HG03432 (cell line): Measurements from ENCODE around the gene ZCCHC9.
A peak's percentile ranks its signal among the peaks of the same experiment; 100 is the strongest.
"Not testable (repeated sequence)": the region's sequence is repeated elsewhere in the genome, so short reads cannot be mapped to it uniquely, and the experiment has no call there.

ENCODE experiments used
- ATAC-seq: cut with Tn5 transposase; IDR thresholded peaks from one replicate; pipeline ENCODE4 v1.9.1; 2021; ENCODE audit warnings: mild to moderate bottlenecking, moderate library complexity; ENCODE audit not compliant: unreplicated experiment

The ZCCHC9 gene

DNA sequence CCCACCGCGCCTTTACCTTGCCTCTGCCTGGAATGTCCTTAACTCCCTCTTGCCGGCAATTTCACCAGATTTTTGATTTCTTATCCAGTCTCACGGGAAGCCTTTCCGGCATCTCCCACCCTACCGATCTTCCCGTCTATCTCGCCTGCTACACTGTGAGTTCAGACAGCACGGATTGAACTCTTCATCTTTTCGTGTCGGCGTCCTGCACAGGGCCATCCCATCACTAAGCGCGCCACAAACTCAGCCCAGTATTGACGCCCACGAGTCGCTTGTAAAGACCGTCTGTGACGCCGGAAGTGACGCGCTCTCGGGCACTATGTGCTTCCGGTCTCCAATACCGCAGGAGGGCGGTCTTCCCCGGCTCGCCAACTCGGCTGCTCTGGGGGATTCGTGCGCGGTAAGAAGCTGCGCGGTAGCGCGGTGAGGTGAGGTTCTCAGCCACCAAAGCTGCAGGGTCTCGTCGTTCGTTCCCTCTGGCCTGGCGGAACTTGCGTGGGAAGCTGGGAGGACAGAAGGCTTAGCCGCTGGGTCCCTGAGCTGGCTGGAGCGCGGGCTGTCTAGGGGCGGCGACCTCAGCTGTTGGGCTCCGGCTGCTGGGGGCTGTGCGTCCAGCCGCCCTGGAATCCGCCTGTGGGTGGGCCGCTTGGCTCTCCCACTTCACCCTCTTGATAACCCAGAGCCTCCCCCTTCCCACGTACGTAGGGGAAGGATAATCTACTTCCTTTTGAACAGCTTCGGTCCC, at the start of gene ZCCHC9:
TSS of gene ZCCHC9 (plus strand) at position 317 of the 745 bp plus-strand sequence. CDS start 3,171 bp downstream, outside the sequence.
- peak; percentile 97 for ATAC-seq

DNA sequence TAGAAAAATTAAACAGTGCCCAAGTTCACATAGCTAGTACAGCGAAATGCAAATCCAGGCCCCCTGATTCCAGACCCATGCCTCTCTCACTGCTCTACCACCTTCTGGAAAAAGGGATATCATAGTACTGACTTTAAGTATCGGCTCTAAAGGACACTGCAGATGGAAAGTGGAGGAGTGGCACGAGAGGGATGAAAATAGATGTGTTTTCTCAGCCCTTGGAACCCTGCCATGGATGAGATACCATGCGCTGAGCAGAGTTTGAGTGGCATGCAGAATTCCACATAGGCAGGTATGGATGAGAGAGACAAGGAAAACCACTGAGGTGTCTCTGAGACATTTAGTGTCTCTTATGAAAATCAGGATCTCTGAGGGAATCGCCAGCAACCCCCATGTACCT, 49.5 kb upstream of the ZCCHC9 start:
- no peak for ATAC-seq

- no peak for ATAC-seq
Measured at GRCh38 chr5:81252904-81253303, 48.5 kb upstream of the ZCCHC9 start.

DNA sequence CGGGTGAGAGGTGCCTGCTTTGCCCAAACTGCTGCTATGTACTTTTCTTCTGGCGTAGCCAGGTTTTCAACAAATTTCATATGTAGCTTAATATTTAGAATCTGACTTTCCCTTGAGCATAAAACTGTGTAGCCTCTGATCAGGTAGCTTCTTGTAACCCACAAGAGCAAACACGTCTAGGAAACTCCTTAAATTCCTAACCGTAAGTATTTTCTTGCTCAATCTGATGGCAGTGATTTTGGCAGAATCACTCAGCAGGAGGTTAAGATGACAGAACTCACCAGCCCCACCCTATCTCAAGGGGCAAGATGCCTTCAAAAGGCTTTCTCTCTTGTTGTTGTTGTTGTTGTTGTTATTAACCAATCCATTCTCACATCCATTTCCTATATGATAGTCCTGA, 47.5 kb upstream of the ZCCHC9 start:
- no peak for ATAC-seq

- no peak for ATAC-seq
Measured at GRCh38 chr5:81254886-81255559, 46.4 kb upstream of the ZCCHC9 start.

DNA sequence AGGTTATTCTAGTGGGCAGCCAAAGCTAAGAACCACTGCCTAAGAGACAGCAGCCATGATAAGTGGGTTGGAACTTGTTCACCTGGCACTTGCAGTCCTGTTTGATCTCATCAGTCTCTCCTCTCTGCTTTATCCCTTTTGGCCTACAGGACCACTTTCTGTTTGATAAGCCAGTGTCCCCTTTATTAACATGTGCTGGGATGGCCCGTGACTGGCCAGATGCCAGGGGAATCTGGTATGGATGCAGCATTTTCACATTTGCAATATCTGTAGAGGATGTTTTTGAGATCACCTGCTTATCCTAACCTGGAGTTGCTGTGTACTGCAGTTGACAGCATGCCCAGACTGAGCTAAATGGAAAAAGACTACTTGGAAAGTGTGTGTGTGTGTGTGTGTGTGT, 44.6 kb upstream of the ZCCHC9 start:
- no peak for ATAC-seq

- not testable (repeated sequence) for ATAC-seq
Measured at GRCh38 chr5:81262796-81263195, 38.6 kb upstream of the ZCCHC9 start.

GRCh38 chr5:81265101-81265500, 36.3 kb upstream of the ZCCHC9 start:
- no peak for ATAC-seq

DNA sequence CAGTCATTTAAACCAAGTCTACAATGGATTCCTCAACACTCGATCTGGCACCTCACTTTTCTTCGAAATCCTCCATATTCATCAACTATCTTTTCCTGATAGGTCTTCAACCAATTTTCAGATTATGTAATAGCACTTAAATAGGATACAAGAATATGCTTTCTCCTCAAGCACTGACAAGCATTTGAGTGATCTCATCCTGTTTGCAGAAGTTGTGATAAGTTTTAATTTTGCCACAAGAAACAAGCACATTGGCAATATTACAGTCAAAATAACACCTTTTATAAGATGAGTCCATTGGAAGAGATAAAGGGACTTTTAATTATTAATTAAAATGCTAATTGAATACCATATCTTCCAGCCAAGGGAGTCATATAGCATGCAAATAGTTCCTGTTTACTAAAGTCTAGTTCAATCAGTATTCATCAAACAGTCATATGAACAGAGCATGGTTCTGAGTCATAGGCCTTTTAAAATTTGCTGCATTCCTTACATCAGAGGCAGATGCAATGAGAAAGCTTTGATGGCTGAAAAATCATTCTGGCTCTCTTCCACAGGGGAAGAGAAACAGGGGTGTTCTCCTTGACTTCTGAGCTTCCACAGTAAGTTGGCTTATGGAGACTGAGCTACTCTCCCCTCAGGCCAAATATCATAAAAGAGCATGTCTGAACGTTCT, 32.7 kb upstream of the ZCCHC9 start:
- no peak for ATAC-seq

DNA sequence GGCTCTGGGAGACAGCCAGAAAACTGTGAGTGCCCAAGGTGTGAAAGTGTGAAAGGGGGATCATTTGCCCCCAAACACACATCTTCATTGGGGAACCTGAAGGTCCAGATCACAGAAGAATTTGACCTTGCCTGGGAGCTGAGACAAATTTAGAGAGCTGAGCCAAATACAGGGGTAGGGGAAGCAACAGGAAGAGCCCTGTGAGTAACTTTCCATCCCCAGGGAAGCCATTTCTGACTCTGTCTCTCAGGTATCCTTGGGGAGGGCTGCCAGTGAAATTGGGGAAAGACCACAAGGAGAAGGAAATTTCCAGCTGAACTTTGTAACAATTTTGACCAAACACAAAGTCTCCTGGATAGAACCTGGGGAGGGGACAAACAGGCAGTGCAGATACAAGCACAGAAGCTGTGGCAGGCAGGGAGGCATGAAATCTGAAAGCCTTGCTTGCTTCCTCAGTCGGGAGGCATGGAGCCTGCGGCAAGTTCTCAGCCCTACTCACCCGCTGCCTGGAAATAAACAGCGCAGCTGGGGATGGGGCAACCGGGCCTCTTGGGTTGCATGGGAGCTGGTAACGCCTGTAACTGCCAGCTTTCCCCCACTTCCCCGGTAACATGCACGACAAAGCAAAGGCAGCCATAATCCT, 31.5 kb upstream of the ZCCHC9 start:
- ATAC-seq, result no peak

GRCh38 chr5:81270394-81271027, 30.9 kb upstream of the ZCCHC9 start:
- ATAC-seq, result not testable (repeated sequence)

DNA sequence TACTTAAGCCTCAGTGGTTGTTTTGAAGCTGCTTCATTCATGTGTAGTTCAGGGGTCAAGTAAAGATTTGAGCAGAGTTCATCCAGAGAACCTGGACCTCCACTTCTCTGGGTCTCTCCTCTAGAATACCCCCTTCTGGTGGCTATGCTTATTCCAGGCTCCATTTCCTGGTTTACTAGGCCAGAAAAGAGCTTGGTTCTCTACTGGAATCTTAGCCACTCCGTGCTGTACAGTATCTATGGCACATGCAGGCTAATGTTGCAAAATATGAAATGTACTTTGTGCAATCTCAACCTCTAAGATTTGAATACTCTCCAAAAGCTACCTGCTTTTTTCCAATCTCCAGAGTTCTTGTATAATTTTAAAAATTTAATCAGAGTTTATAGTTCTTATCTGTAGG, 17.4 kb upstream of the ZCCHC9 start:
- ATAC-seq, result no peak

DNA sequence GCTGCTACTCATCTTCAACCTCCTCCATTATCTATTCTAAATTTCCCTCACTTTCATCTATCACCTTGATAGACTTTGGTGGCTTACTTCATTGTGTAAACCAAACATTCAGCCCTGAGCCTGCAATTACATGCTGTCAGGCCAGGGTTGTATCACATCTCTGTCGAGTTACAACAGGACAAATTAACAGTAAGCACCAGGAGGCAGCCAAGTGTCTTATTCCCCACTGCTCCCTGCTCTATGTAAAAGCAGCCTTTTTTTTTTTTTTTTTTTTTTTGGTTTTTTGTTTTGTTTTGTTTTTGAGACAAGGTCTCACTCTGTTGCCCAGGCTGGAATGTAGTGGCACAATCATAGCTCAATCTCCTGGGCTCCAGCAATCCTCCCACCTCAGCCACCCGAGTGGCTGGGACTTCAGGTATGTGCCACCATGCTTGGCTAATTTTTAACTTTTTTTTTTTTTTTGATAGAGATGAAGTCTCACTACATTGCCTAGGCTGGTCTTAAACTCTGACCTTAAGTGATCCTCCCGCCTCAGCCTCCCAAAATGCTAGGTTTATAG, 15.2 kb upstream of the ZCCHC9 start:
- no peak for ATAC-seq

- ATAC-seq, result peak; percentile 42
Measured at GRCh38 chr5:81288021-81288433, 13.4 kb upstream of the ZCCHC9 start.

- ATAC-seq, result no peak
Measured at GRCh38 chr5:81290146-81290545, 11.2 kb upstream of the ZCCHC9 start.

DNA sequence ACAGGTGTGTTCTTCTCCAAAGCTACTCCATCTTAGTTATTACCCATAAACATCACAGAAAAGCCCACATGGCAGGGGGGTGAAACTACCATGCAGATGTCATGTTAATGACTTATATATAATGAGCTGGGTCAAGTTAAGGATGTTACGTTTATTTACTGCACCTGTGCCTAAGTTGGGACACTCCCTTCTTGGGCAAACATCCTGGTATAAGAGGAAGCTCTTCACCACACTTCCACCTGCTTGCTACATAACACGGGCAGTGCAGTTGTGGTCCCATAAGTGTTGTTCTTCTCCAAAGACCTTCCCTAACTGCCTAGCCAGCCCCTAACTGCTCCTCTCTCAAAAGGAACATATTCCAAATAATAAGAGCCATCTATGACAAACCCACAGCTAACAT, 9.3 kb upstream of the ZCCHC9 start:
- ATAC-seq, result no peak

DNA sequence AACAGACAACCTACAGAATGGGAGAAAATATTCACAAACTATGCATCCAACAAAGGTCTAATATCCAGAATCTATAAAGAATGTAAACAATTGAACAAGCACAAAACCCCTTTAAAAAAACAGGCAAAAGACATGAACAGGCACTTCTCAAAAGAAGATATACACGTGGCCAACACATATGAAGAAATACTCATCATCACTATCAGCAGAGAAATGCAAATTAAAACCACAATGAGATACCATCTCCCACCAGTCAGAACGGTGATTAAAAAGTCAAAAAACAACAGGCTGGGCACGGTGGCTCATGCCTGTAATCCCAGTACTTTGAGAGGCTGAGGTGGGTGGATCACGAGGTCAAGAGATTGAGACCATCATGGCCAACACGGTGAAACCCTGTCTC, 7.4 kb upstream of the ZCCHC9 start:
- not testable (repeated sequence) for ATAC-seq

- no peak for ATAC-seq
Measured at GRCh38 chr5:81297531-81297930, 3.9 kb upstream of the ZCCHC9 start.

DNA sequence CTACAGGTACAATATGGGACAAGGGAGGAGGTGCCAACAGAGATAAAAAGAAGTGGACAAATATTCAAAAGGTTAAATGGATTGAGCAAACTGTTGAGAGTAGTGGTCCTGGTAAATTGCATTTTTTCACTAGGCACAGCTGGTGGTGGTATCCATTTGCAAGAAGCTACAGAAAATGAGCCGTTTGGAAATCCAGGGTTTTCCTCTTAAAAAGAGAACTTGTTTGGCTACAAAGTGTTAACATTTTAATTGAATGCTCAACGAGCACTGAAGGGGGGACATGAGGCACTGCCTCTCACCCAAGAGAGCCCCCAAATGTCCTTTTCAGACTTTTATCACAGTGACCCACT, 491 bp upstream of the ZCCHC9 start:
- no peak for ATAC-seq

DNA sequence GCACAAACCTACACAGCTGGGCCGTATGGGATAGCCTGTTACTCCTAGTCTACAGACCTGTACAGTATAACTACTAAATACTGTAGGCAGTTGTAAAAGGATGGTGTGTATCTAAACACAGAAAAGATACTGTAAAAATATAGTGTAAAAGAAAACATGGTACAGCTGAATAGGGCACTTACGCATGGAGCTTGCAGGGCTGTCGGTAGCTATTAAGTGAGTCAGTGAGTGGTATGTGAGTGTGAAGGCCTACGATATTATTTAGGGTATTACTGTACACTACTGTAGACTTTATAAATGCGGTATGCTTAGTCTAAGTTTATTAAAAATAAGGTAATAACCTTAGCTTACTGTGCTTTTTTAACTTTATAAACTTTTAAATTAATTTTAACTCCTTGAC, 1.2 kb downstream of the ZCCHC9 start:
- ATAC-seq, result no peak

GRCh38 chr5:81303563-81303962, 2.2 kb downstream of the ZCCHC9 start:
- ATAC-seq, result no peak
